GM19099 (cell line): ENCODE measurements around the gene MSL2.

Source experiments
- POLR2A ChIP-seq: IDR thresholded peaks from 3 replicates; pipeline ENCODE4 v1.6.1; 2011; ENCODE audit warnings: low read depth; ENCODE audit not compliant: insufficient read length; ENCODE audit errors: extremely low read depth

The MSL2 gene

DNA sequence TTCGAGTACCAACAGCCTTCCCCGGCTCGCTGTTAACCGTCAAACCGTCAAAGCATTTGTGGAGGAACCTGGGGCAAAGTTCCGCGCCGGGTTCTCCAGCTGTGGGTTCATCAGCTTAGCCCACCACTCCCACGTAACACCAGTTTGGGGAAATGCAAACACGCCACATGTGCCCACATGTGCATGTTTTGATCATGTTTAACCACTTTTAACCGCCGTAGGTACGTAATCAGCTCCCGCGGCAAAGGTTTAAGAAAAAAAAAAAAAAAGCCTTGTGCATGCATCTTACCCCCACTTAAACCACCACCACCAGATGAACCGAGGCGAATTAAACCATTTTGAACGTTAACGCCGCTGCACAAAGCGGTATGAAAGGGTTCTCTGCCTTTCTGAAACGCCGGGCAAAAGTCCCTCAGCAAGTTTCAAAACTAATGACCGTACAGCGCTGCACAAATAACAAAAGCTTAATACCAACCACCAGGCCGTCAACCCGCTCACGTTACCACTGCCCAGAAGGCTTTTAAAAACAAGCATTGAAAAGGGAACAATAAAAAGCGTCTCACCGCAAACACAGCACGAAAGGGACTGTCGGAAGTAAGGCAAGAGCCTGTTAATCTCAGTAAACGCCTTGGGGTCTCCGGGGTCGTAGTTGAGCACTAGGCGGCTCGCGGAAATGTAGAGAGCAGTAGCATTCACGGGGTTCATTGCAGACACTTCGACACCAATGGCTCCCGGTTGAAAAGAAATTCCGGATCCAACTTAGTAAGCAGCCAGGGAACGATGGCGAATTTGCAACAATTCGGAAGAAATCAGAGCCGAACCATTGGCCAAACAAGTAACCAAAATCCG, 1.5 kb downstream of the MSL2 start:
- TF ChIP-seq POLR2A, result no peak

DNA sequence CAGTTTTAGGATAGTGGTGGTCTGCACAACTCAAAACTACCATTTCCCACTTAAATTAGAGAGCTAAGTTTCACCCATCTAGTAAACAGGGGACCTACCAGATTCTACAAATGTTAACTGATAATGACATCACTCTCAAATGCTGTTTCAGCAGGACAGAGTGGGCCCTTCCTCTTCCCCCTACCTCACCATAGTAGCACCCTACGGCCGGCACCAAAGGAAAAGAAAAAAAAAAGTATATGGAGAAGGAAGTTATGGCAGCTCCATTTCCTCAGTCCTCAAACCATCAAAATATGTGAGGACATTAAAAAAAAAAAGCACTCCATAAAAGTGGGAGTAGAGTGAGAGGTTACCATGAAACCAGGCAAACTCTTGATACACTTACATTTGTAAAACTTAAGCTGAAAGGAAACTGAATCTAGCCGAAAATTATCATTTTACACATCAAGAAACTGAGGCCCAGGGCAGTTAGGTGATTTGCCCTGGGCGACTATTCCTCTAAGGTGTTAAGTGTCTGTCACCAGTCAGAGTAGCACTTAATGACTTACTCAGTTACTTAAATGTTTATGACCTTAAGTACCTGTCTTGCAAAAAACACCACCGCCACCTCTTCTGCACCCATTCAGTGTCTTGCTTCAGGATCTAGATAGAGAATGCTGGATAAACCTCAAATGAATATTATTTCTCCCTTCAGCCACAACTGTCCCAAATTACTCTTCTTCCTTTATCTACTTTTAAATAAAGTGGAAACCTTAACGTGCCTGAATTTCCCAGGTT, 2.7 kb downstream of the MSL2 start:
- no peak for TF ChIP-seq POLR2A

DNA sequence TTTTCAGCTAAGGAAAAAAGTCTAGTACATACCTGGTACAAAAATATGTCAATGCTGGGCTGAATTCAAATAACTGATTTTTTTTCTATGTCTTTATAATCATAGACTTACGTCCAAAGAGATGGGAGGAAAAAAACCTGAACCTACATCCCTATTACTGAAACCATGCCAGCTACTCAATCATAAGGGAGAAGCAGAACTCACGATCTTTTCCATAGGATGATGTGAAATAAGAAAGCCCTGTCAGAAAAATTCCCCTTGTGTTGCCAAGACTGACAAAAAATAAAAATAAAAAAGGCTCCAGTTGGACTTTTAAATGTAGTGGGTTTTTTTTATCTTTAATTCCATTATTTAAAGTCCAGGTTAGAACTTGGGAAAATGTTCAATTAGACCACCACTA, 3.3 kb downstream of the MSL2 start:
- no peak for TF ChIP-seq POLR2A

GRCh38 chr3:136189859-136190617, 6.1 kb downstream of the MSL2 start:
- TF ChIP-seq POLR2A, result no peak

DNA sequence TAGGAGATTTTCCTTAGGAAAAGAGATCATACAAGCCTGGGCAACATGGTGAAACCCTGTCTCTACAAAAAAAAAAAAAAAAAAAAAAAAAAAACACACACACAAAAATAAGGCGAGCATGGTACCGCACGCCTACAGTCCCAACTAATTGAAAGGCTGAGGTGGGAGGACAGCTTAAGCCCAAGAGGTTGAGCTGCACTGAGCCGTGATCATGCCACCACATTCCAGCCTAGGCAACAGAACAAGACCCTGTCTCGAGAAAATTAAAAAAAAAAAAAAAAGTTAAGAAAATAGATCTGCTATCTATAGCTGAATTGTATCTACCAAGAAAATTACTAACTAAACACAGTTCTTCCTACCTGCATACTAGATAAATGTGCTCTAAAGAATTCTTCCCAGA, 7.1 kb downstream of the MSL2 start:
- TF ChIP-seq POLR2A, result no peak

- no peak for TF ChIP-seq POLR2A
Measured at GRCh38 chr3:136187868-136188267, 8.3 kb downstream of the MSL2 start.

DNA sequence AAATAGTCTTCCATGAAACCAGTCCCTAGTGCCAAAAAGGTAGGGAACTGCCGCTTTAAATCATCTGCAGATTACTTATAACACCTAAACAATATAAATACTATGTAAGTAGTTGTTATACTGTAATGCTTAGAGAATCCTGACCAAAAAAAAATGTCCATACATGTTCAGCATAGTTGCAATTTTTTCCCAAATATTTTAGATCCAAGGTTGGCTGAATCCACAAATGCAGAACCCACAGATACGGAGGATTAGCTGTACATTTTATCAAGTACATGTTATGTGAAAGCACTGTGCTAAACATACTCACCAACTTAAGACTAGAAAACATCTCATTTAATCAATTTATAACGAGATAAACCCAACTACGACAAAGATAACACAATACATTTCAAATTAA, 9.3 kb downstream of the MSL2 start:
- TF ChIP-seq POLR2A, result no peak

GRCh38 chr3:136186344-136186743, 9.8 kb downstream of the MSL2 start:
- no peak for TF ChIP-seq POLR2A

DNA sequence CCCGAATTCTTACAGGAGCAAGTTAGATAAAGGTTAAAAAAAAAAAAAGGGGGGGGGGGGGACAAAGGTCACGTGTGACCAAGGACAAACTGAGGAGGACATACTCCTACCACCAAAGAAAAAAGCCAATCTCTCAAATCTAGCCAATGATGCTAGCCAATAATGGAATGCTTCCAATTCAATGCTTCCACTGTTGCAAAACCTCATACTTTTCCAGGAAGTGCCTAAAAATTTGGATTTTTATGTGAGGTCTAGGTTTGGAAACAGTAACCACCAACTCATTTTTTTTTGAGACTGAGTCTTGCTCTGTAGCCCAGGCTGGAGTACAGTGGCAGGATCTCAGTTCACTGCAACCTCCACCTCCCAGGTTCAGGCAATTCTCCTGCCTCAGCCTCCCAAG, 11.4 kb downstream of the MSL2 start:
- no peak for TF ChIP-seq POLR2A

- TF ChIP-seq POLR2A, result no peak
Measured at GRCh38 chr3:136181741-136182140, 14.4 kb downstream of the MSL2 start.

- TF ChIP-seq POLR2A, result no peak
Measured at GRCh38 chr3:136177876-136178275, 18.3 kb downstream of the MSL2 start.

- no peak for TF ChIP-seq POLR2A
Measured at GRCh38 chr3:136173939-136174490, 22.1 kb downstream of the MSL2 start.

DNA sequence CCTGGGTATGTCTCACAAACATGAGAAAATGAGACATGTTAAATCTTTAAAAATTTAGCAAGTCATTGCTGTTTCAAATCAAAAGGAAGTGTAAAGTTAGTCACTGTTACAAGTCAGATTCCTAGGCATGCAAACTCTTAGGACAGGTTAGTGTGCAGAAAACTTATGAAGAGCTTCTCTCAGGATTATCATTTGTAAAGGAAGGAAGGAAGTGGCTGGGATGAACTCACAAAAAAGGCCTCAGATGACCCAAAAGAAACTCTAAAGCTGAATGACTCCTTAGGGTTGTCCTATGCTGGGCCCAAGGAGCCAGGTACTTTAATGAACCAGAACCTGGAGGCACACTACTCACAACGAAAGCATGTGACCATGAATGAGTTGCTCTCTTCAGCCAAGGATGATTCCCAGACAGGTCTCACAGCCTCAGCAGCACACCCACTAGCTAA, 25.0 kb downstream of the MSL2 start:
- TF ChIP-seq POLR2A, result no peak

DNA sequence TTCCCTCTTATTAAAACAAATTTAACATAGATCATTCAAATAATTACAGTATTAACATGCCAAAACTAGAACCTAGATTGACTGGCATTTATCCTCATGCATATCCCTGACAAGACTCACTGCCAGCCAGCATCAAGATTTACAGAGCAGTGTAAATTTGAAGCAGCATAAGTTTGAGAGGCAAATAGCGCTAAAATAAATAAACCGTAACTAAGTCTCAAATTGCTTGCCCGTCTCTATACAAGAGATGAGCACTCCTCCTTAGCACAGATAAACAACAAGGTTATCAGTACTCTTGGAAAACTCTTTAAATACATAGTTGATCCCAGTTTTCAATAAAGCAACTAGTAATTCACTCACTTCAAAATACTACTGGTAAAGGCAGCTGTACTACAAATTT, 29.6 kb downstream of the MSL2 start:
- TF ChIP-seq POLR2A, result no peak

DNA sequence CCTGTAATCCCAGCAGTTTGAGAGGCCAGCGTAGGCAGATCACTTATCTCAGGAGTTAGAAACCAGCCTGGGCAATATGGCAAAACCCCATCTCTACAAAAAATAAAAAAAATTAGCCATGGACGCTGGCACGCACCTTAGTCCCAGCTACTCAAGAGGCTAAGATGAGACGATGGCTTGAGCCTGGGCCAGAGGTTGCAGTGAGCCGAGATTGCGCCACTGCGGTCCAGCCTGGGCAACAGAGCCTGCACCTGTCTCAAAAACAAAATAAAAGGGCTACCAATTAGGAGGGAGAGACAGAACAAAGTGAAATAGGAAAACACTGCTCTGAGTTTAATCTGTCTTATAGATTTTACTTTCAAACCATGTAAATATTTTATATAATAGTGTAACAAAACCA, 33.8 kb downstream of the MSL2 start:
- TF ChIP-seq POLR2A, result no peak

DNA sequence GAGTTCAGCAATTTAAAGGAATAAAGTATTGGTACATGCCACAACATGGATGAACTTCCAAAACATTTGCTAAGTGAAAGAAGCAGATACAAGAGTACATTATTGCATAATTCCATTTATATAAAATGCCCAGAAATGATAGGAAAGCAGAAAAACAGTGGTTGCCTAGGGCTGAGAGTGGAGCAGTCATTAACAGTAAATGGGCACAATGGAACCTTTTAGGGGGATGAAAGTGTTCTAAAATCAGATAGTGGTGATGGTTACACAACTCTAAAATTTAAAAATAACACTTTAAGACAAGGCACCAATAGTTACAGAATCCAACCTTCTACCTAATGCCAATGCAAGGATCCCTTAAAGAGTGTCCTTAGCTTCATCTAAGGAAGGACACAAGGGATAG, 34.6 kb downstream of the MSL2 start:
- no peak for TF ChIP-seq POLR2A

DNA sequence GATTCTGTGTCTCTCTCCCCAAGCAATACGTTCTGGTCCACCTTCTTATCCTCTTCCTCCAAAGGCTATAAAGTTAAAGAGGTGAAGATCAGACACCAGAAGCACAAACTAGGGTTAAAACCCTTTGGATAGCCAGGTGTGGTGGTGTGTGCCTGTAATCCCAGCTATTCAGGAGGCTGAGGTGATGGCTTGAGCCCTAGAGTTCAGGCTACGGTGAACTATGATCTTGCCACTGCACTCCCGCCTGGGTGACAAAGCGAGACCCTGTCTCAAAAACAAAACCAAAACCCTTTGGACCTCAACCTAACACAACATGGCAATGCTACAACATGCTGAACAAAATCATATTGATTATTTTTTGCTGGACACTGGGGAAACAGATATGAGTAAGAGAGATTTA, 43.2 kb downstream of the MSL2 start:
- no peak for TF ChIP-seq POLR2A
